Fibroblast of villous mesenchyme (primary cell): ENCODE data around the gene MKLN1. TPM values are rescaled to one million over a fixed set of nuclear protein-coding genes. Genes with fewer than 3 reads are reported as not detected.

ENCODE experiments used
- DNase-seq: peaks from one replicate; pipeline ENCODE4 v3.0.0-alpha.2; 2010; ENCODE audit warnings: low read depth
- H3K4me3 ChIP-seq: 2 replicates; pipeline ENCODE4 v1.5.1; 2011; ENCODE audit warnings: low read depth, mild to moderate bottlenecking, low read length
- total RNA-seq: library from RNA; depleted of rRNA; stranded (reverse); fragments of >200 nt; gene quantifications from 2 replicates; pipeline ENCODE4 v1.2.3, GENCODE V29; 2012
- TF ChIP-seq, protein P1 (sequence below): IDR thresholded peaks from 2 replicates; pipeline ENCODE4 v1.5.1; 2012; ENCODE audit warnings: low read depth, mild to moderate bottlenecking, low read length; ENCODE audit not compliant: insufficient read depth

The MKLN1 gene
- total RNA-seq, 1 donor, result 72.5 TPM

DNA sequence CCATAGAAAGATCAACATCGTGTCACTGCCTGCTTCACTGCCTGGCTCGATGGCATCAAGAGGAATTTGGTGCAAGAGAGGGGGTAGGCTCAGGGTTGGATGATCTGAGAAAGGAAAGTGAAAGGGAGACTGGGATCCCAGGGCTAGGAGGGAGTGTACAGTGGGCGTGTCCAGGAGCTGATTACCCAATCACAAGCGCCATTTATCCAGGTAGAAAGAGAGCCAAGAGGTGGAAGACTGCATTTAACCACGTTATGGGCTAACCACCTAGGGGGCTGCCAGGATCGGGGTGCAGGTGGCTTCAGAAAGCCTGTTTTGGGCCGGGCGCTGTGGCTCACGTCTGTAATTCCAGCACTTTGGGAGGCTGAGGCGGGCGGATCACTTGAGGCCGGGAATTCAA is 218.4 kb downstream of the MKLN1 start:
- H3K4me3 ChIP-seq, result no peak overlapping the region
- TF ChIP-seq, protein P1, sequence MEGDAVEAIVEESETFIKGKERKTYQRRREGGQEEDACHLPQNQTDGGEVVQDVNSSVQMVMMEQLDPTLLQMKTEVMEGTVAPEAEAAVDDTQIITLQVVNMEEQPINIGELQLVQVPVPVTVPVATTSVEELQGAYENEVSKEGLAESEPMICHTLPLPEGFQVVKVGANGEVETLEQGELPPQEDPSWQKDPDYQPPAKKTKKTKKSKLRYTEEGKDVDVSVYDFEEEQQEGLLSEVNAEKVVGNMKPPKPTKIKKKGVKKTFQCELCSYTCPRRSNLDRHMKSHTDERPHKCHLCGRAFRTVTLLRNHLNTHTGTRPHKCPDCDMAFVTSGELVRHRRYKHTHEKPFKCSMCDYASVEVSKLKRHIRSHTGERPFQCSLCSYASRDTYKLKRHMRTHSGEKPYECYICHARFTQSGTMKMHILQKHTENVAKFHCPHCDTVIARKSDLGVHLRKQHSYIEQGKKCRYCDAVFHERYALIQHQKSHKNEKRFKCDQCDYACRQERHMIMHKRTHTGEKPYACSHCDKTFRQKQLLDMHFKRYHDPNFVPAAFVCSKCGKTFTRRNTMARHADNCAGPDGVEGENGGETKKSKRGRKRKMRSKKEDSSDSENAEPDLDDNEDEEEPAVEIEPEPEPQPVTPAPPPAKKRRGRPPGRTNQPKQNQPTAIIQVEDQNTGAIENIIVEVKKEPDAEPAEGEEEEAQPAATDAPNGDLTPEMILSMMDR, result no peak
- peak; percentile 53 for DNase-seq

Other genes with a start within 250 kb of the MKLN1 start
- 5.8 and 17.3 TPM in 2 replicates for gene PODXL, start 228.8 kb downstream of the MKLN1 start, total RNA-seq